Measurements from ENCODE around the gene HARBI1. TPM values are rescaled to one million over a fixed set of nuclear protein-coding genes. Genes with fewer than 3 reads are reported as not detected.

Gene HARBI1
- total and polyA plus RNA-seq, 10 of the 15 experiments (the other 5 are each of a cell fraction or from before 2014, with no cell fraction given): 3.6 to 8.4 (median 5.2) TPM

DNA sequence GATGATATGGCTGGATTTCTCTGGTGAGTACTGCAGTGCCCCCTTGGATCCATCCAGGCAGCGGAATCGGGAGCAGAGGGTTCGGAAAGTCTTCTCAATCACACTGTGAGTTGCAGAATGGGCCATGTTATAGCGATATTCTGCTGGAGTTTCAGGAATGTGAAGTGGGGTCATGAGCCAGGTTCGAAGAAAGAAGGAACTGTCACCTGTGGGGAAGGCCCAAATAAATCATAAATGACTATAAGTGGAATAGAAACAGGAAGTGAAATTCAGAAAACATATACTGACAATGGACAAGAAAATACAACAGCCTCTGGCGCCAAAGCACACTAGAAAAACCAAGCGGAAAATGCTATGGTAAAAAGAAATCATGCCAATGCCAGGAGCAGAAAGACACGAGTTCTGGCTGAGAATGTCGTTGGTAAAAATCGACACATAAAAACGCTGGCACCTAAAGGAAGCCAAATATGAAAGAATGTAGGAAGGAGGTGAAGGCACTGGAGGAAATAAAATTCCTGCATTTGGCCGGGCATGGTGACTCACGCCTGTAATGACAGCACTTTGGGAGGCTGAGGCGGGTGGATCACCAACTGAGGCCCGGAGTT lies 13.2 kb downstream of the HARBI1 start (continued):
- no peak for TF ChIP-seq ZBTB4 (CRISPR knock-in tag; IDR thresholded peaks at IDR 0.05)
- TF ChIP-seq, protein P1, sequence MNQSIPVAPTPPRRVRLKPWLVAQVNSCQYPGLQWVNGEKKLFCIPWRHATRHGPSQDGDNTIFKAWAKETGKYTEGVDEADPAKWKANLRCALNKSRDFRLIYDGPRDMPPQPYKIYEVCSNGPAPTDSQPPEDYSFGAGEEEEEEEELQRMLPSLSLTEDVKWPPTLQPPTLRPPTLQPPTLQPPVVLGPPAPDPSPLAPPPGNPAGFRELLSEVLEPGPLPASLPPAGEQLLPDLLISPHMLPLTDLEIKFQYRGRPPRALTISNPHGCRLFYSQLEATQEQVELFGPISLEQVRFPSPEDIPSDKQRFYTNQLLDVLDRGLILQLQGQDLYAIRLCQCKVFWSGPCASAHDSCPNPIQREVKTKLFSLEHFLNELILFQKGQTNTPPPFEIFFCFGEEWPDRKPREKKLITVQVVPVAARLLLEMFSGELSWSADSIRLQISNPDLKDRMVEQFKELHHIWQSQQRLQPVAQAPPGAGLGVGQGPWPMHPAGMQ (IDR thresholded peaks at IDR 0.05; ENCODE audit: borderline replicate concordance): no peak
- TF ChIP-seq, protein P2, sequence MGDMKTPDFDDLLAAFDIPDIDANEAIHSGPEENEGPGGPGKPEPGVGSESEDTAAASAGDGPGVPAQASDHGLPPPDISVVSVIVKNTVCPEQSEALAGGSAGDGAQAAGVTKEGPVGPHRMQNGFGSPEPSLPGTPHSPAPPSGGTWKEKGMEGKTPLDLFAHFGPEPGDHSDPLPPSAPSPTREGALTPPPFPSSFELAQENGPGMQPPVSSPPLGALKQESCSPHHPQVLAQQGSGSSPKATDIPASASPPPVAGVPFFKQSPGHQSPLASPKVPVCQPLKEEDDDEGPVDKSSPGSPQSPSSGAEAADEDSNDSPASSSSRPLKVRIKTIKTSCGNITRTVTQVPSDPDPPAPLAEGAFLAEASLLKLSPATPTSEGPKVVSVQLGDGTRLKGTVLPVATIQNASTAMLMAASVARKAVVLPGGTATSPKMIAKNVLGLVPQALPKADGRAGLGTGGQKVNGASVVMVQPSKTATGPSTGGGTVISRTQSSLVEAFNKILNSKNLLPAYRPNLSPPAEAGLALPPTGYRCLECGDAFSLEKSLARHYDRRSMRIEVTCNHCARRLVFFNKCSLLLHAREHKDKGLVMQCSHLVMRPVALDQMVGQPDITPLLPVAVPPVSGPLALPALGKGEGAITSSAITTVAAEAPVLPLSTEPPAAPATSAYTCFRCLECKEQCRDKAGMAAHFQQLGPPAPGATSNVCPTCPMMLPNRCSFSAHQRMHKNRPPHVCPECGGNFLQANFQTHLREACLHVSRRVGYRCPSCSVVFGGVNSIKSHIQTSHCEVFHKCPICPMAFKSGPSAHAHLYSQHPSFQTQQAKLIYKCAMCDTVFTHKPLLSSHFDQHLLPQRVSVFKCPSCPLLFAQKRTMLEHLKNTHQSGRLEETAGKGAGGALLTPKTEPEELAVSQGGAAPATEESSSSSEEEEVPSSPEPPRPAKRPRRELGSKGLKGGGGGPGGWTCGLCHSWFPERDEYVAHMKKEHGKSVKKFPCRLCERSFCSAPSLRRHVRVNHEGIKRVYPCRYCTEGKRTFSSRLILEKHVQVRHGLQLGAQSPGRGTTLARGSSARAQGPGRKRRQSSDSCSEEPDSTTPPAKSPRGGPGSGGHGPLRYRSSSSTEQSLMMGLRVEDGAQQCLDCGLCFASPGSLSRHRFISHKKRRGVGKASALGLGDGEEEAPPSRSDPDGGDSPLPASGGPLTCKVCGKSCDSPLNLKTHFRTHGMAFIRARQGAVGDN (IDR thresholded peaks at IDR 0.05): no peak
- no peak for TF ChIP-seq BRCA1 (IDR thresholded peaks at IDR 0.05; ENCODE audit: low read depth, low read length)
- TF ChIP-seq CBFB (IDR thresholded peaks at IDR 0.05; ENCODE audit: low read depth): no peak
- no peak for TF ChIP-seq E2F8 (IDR thresholded peaks at IDR 0.05; ENCODE audit: low read depth, partially characterized antibody)
- no peak for TF ChIP-seq WRNIP1 (IDR thresholded peaks at IDR 0.05; ENCODE audit: borderline replicate concordance, low read depth, low read length)
- no peak for TF ChIP-seq ZNF274 (IDR thresholded peaks at IDR 0.05; ENCODE audit: insufficient read depth, insufficient read length)
- no peak for TF ChIP-seq RBBP5 (conservative IDR thresholded peaks at IDR 0.05)
- no peak for TF ChIP-seq SP1 (IDR thresholded peaks at IDR 0.05; ENCODE audit: low read depth, low read length)
- TF ChIP-seq ZBTB11 (CRISPR knock-in tag; IDR thresholded peaks at IDR 0.05): no peak
- no peak for TF ChIP-seq USF2 (IDR thresholded peaks at IDR 0.05; ENCODE audit: borderline replicate concordance, low read depth, low read length)
